ENCODE measurements around the gene TPRX1. TPM values are rescaled to one million over a fixed set of nuclear protein-coding genes. Genes with fewer than 3 reads are reported as not detected.

TPRX1 gene
- total and polyA plus RNA-seq, 2 of the 4 experiments (the other 2 are of a cell fraction), result not detected

- H2BK5ac ChIP-seq (ENCODE audit: low read depth, low read length, poor library complexity, severe bottlenecking), result no peak overlapping the region
- no peak overlapping the region for H2AFZ ChIP-seq (replicated peaks; ENCODE audit: low read length, poor library complexity)
- WGBS, 2 experiments (ENCODE audit: extremely low coverage in 2 of 2, insufficient read length in 1 of 2), result 7% methylated on average over 3 of the region's 10 CpGs; no CpG with 5 or more reads in 1 of the 2 experiments
- H2AK5ac ChIP-seq (ENCODE audit: low read depth, low read length), result no peak overlapping the region
- H4K8ac ChIP-seq (ENCODE audit: low read depth in 2 of 2, low read length in 2 of 2), result no peak overlapping the region
- no peaks in the 10 kb centered on the region for H3K79me1 ChIP-seq (ENCODE audit: low read depth in 1 of 2, low read length in 2 of 2)
- H3K56ac ChIP-seq (ENCODE audit: extremely low read depth, insufficient read depth, low read length), result no peak overlapping the region
- H3K9me3 ChIP-seq (ENCODE audit: control insufficient read depth, insufficient read depth, low read length), result no peaks in the 10 kb centered on the region
- H2BK20ac ChIP-seq (ENCODE audit: low read depth, low read length), result no peak overlapping the region
- dilution Hi-C loops (cut with HindIII; ENCODE audit: low sequenced_read_pairs, unreplicated experiment), result no loop called here
- no peaks in the 10 kb centered on the region for H3K4me1 ChIP-seq (ENCODE audit: control insufficient read depth, insufficient read depth, low read length)
- in situ Hi-C loops (cut with MboI; ENCODE audit: low sequenced_read_pairs), result no loop called here
- no peak overlapping the region for H3K4ac ChIP-seq (ENCODE audit: low read depth, low read length)
- no peak overlapping the region for H3K4me2 ChIP-seq (ENCODE audit: low read depth, low read length)
- H4K5ac ChIP-seq (ENCODE audit: low read depth, low read length), result no peak overlapping the region
- no peak overlapping the region for H2BK120ac ChIP-seq (ENCODE audit: low read depth, low read length)
- ATAC-seq (ENCODE audit: low read depth) (no peak), DNase-seq (no peak)
- peaks cover 15% of the 10 kb centered on the region for H3K27me3 ChIP-seq (ENCODE audit: control insufficient read depth, insufficient read depth, low read length)
- H2BK15ac ChIP-seq (ENCODE audit: low read depth, low read length), result no peak overlapping the region
- no peaks in the 10 kb centered on the region for H3K9me1 ChIP-seq (ENCODE audit: insufficient read depth, low read length)
- no peaks in the 10 kb centered on the region for H3K36me3 ChIP-seq (ENCODE audit: control insufficient read depth, insufficient read depth, low read length)
- no peak for TF ChIP-seq MAFK (IDR thresholded peaks at IDR 0.05; ENCODE audit: low read depth, low read length)
- no peak for TF ChIP-seq CTCF (conservative IDR thresholded peaks at IDR 0.05; ENCODE audit: low read depth, low read length)
- no peak for TF ChIP-seq POLR2A (IDR thresholded peaks at IDR 0.05; ENCODE audit: low read depth, low read length)
- no peak for TF ChIP-seq MAZ (IDR thresholded peaks at IDR 0.05; ENCODE audit: borderline replicate concordance, low read depth, low read length)
- TF ChIP-seq FOS (IDR thresholded peaks at IDR 0.05; ENCODE audit: low read depth, low read length), result no peak
- TF ChIP-seq BHLHE40 (IDR thresholded peaks at IDR 0.05; ENCODE audit: low read depth, low read length), result no peak
- TF ChIP-seq RAD21 (IDR thresholded peaks at IDR 0.05; ENCODE audit: low read length), result no peak
- TF ChIP-seq MXI1 (IDR thresholded peaks at IDR 0.05; ENCODE audit: borderline replicate concordance, low read depth, low read length), result no peak
- TF ChIP-seq CHD1 (IDR thresholded peaks at IDR 0.05; ENCODE audit: low read depth, low read length), result no peak
- TF ChIP-seq USF2 (IDR thresholded peaks at IDR 0.05; ENCODE audit: low read depth, low read length), result no peak
- TF ChIP-seq RCOR1 (IDR thresholded peaks at IDR 0.05; ENCODE audit: insufficient replicate concordance, low read length), result no peak
- no peak for TF ChIP-seq ELK1 (IDR thresholded peaks at IDR 0.05; ENCODE audit: borderline replicate concordance, low read depth, low read length)
- no peak for TF ChIP-seq NFE2L2 (IDR thresholded peaks at IDR 0.05; ENCODE audit: low read depth, low read length)
- TF ChIP-seq SMC3 (IDR thresholded peaks at IDR 0.05; ENCODE audit: low read depth, low read length), result no peak
- TF ChIP-seq RFX5 (IDR thresholded peaks at IDR 0.05; ENCODE audit: low read depth, low read length), result no peak
- H4K20me1 ChIP-seq (ENCODE audit: insufficient read depth, low read length), result no peaks in the 10 kb centered on the region
- intact Hi-C loops (cut with micrococcal nuclease), result no loop called here
- POLR2A ChIA-PET (ENCODE audit: unreplicated experiment), result no interaction called here
- no peak overlapping the region for H3K23ac ChIP-seq (ENCODE audit: low read depth, low read length)
- no peak overlapping the region for H3K4me3 ChIP-seq (ENCODE audit: insufficient read depth, low read depth, low read length)
- H3K14ac ChIP-seq (replicated peaks; ENCODE audit: low read depth, low read length), result no peak overlapping the region
- H4K91ac ChIP-seq (ENCODE audit: insufficient read depth, low read depth, low read length), result no peak overlapping the region
- H3K18ac ChIP-seq (ENCODE audit: low read depth, low read length), result no peak overlapping the region
- no TSS peak for BruUV-seq (replicated peaks)
- H2AK9ac ChIP-seq (replicated peaks; ENCODE audit: low read depth, low read length, poor library complexity), result no peak overlapping the region
- CTCF ChIA-PET, result no interaction called here
- H3K27ac ChIP-seq (ENCODE audit: insufficient read depth, low read length), result no peak overlapping the region
- H3K9ac ChIP-seq (ENCODE audit: low read depth, low read length), result no peak overlapping the region
These were observed 35.6 kb upstream of the TPRX1 start for GRCh38 chr19:47839913-47840312.

Data from IMR-90 (cell line).